GM18520 (cell line): ENCODE measurements around the gene MOBP.
"Not testable (repeated sequence)": the region's sequence is repeated elsewhere in the genome, so short reads cannot be mapped to it uniquely, and the experiment has no call there.

ENCODE experiments used
- ATAC-seq: cut with Tn5 transposase; IDR thresholded peaks from one replicate; pipeline ENCODE4 v1.9.1; 2021; ENCODE audit not compliant: unreplicated experiment

MOBP gene

DNA sequence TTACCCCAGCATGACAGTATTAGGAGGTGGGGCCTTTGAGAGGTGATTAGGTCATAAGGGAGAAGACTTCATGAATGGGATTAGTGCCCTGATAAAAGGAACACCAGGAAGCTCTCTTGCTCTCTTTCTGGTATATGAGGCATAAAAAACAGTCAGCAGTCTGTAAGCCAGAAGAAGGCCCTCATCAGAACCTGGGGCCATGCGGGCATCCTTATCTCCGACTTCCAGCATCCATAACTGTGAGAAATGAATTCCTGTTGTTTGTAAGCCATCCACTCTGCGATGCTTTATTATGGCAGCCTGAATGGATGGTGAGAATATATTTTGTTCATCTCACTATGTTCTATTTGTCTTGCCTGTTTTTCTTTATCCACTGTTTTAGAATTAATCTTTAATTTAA lies 17.7 kb upstream of the MOBP start:
- ATAC-seq = no peak

DNA sequence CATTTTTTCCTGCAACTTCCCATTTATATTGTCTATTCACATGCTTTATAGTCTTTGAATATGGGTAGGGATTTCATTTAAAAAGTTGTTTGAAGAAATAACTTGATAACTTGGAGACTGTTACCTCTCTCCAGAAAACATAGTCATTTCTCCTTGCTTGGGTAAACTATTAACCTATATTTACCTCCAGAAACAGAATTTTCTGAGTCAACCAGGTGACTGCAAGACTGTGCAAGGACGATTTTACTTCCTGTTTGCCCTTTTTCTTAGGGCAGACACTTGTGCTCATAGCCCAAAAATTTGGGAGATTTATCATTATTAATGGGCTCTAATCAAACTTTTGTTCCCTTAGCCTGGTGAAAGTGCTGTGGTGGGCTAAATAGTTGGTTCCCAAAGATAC lies 14.3 kb upstream of the MOBP start:
- ATAC-seq = no peak

DNA sequence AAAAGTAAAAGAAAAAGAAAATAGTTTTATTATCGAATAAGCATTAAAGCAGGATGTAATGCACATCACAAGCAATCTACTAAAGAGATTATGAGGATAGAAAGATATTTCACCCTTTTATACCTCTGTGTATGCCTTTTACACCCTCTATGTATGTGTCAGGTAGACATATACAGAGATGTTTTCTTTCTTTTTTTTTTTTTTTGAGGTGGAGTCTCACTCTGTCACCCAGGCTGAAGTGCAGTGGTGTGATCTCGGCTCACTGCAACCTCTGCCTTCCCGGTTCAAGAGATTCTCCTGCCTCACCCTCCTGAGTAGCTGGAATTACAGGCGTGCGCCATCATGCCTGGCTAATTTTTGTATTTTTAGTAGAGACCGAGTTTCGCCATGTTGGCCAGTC lies 13.6 kb upstream of the MOBP start:
- ATAC-seq = not testable (repeated sequence)

DNA sequence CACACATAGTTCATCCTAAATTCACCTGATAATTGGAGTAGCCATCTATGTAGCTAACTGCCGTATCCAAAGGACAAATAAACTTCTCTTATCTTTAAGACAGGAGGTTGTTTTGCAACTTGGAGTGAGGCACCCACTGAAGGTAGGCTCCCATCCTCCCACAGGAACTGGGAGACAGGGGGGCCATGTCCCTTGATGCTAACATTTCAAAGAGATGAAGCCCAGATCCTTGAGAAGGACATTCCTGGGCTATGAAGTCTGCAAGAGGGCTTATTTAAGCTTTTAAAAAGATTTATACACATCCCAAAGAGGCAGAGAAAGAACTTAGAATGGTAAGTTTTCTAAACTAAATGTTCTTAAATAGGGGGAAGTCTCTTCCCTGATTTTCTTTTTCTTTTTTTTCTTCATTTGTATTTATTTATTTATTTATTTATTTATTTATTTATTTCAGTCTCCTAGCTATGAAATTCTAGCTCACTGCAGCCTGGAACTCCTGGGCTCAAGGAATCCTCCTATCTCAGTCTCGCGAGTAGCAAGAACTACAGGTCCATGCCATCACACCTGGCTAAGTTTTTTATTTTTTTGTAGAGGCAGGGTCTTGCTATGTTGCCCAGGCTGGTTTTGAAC lies 12.8 kb upstream of the MOBP start:
- no peak for ATAC-seq

DNA sequence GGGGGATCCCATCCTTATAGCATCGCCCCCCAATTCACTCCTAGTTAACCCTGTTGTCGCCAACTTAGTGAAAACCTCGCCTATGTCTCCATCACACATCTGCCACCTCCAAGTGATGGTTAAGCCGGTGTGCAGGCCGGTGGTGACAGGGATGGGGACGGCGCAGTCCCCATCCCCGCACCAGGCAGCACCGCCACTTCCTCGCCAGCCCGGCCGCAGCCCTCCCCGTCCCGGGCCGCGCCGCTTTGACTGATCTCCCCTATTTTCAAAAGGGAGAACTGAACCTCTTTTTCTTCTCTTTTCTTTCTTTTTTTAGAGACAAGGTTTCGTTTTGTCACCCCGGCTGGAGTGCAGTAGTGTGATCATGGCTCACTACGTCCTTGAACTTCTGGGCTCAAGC lies 11.3 kb upstream of the MOBP start:
- ATAC-seq = no peak

DNA sequence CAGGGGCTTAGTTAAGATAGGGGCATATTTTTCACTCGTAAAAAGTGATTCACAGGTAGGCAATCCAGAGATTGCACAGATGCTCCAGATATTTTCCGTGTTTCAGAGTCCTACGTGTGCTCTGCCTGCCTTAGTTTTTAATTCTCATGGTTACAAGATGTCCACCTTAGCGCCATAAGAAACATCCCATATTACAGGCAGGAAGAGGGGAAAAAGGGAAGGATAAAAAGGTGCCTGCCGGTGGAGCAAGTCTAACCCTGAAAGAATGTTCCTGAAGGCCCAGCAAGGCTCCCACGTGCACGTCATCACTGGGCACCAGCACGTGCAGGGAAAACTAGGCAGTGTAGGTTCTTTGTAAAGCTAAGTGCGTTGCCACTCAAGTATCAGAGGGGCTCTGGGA lies 10.1 kb upstream of the MOBP start:
- ATAC-seq = no peak

DNA sequence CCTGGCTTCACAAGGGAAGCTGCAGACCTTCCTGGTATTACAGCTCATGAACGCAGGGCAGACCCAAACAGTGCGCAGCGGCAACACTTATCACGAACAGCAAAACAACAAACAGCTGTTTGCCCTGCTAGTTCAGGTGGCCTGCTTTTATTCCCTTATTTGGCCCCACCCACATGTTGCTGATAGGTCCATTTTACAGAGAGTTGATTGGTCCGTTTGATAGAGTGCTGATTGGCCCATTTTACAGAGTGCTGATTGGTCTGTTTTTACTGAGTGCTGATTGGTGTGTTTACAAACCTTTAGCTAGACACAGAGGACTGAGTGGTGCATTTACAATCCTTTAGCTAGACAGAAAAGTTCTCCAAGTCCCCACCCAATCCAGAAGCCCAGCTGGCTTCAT lies 8.9 kb upstream of the MOBP start:
- ATAC-seq = not testable (repeated sequence)

DNA sequence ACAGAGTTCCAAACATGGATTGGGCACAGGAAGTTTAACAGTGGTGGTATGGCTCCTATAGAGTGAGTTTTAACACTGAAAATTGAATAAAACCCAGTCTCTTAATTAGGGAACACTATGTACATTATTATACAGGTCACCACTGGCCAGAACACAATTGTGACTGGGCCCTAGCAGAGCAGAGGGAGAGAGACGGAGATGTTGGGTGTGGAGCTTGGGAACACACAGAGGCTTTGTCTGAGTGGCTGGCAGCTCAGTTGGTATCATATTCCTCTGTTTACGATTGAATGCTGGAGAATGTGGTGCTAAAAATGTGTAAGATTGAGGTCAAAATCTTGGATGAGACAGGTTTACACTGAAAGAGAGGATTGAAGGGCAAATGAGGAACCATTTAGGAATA lies 6.8 kb upstream of the MOBP start:
- no peak for ATAC-seq

DNA sequence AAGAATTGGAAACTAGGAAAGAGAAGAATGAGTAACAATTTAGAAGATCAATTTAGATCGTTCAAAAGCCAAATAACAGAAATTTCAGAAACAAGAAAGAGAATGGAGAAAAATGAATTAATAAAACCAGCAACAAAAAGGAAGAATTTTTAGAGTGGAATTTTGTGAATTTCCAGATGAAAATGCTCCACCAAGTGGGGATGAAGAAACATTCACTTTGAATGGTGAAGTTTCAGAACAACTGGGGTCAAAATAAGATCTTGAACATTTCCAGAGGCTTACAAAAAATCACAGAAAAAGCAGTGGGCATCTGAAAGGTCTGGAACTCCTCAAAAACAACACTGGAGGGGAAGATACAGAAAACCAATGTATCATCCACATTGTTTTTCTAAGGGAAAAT lies 4.2 kb upstream of the MOBP start:
- no peak for ATAC-seq

DNA sequence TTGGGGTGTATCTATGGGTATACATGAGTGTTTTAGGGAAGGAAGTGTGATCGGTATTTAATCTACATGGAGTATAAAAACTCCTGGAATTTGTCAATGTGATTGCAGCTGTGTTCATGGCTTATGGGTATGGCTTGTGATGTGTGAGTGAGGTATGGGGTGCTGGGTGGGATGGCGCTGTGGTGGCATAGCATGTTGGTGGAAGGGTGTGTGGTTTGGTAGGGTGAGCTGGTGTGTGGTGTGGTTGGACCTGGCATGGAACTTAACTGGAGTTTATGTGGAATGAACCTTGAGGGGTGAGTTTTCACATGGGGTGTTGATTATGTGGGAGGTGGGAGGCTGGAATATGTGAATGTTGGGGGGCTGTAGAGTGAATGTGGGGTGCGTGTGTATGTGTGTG lies 492 bp upstream of the MOBP start:
- ATAC-seq = no peak

DNA sequence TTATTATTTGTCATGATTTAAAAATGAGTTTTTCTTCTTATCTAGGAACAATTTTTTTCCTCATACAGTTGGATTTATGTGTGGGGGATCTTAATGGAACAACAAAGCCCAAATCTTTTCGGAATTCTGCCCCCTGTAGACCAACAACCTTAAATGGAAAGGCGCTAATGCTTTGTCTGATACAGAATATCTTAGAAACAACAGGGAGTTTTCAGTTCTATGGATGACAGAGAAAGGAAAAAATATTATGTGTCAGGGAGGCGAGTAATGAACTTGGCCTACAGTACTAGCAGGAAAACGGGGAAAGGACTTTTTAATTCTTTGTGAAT lies 592 bp downstream of the MOBP start:
- ATAC-seq = no peak

DNA sequence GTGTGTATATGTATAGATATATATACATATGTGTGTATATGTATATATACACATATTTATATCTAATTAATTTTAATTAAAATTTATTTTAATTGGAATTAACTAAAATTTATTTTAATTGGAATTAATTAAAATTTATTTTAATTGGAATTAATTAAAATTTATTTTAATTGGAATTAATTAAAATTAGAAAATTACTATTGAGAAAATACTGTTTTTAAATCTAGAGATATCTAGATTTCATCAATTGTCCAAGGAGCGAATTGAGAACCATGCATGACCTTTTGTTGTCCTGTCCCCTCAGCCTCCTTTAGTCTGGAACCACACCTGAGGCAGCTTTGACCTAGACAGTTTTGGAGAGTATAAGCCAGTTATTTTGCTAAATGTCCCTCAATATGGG lies 1.8 kb downstream of the MOBP start:
- ATAC-seq = no peak

DNA sequence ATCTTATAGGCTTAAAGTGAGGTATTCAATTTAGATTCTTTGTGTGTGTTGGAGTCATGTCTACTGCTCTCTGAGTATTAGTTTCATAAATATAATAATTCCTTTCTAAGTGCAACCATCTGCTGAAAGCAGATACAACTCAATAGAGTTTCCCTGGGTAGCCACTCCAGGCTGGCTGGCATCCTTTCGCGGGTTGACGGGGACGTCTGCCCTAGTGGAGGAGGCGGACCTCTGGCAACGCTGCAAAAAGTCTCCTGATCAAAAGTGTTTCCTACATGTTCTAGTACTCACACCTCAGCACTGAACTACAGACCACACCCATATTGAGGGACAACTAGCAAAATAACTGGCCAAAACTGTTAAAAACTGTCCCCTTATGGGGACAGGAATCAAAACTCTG lies 2.5 kb downstream of the MOBP start:
- no peak for ATAC-seq

DNA sequence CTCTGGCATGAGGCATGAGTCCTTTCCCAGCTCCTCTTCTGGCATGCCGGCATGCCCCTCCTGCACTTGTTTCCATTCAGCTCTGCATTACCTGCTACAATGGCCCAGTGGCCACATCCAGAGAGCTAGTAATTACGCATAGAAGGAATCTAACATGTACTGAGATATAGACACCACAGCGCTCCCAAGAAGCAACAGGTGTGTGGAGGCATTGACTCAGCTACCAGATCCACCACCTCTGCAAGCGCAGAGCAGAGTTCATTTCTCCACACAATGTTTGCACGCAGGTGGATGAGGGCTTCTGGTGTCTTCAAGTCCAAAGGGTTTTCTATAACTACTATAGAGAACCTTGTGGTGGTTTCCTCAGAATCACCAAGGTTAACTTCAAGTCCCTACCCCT lies 4.2 kb downstream of the MOBP start:
- no peak for ATAC-seq

DNA sequence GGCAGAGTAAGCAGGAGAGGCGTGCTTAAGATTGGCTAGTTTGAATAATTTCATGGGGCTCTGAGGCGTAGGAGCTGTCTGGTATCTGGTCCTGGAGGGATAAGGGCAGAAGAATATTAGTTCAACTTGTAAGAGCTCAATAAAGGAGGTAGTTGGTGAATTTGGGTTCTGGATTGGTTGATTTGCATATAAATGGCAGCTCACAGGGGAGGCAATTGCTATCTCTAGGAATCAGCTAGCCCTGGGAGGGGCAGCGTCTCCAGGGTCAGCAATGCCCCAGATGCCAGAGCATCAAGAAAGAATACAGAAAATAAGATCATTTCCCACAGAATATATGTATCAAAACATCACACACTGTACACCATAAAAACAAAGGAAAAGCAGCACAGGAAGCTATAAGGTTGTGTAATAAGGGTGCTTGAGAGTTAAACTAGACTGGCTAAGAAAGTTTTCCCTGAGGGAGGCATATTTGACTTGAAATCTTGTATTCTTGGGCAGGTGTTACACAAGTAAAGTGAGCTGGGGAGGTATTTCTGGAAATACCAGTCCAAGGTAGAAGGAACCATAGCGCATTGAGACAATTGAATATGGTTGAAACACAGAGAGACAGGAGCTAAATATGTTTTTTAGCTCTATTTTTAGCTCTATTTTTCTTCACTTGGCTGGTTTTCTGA lies 6.1 kb downstream of the MOBP start:
- ATAC-seq = no peak

DNA sequence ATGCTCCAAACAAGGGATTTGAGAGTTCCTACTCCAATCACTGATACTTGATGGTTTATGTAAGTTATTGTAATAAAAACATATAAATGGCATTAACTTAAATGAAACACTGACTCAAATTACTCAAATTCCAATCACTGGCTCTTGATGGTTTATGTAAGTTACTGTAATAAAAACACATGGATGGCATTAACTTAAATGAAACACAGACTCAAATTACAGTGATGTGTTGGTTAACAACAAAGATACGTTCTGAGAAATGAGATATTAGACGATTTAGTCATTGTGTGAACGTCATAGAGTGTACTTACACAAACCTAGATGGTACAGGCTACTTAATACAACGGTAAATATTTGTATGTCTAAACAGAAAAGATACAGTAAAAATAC lies 6.6 kb downstream of the MOBP start:
- no peak for ATAC-seq

DNA sequence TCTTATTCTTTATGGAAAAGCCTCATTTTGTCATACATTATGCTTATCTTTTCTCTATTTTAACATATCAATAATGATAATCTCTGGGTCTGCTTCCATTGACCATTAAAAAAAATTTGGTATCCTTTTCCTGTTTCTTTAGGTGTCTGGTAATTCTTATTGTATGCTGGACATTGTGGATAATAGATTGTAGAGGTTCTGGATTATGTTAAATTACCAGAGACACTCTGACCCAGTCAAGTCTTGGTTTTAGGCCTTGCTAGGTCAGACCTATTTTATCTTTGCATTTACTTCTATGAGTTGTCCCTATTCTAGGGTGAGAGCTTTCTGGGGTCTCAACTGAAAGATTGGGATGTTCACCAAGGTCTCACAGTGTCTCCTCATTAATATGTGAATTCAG lies 9.3 kb downstream of the MOBP start:
- no peak for ATAC-seq

DNA sequence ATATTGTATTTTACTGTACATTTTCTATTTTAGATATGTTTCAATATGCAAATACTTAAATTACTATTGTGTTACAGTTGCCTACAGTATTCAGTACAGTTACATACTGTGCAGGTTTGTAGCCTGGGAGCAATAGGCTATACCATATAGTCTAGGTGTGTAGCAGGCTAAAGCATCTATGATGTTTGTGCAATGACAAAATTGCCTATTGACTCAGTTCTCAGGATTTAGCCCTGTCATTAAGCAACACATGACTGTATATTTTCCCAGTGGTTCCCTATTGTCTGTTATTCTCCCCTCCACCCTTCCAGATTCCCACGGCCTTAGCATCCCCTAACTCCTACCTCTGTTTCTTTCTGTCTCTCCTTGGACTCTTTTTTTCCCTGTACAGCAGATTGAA lies 10.7 kb downstream of the MOBP start:
- ATAC-seq = no peak

DNA sequence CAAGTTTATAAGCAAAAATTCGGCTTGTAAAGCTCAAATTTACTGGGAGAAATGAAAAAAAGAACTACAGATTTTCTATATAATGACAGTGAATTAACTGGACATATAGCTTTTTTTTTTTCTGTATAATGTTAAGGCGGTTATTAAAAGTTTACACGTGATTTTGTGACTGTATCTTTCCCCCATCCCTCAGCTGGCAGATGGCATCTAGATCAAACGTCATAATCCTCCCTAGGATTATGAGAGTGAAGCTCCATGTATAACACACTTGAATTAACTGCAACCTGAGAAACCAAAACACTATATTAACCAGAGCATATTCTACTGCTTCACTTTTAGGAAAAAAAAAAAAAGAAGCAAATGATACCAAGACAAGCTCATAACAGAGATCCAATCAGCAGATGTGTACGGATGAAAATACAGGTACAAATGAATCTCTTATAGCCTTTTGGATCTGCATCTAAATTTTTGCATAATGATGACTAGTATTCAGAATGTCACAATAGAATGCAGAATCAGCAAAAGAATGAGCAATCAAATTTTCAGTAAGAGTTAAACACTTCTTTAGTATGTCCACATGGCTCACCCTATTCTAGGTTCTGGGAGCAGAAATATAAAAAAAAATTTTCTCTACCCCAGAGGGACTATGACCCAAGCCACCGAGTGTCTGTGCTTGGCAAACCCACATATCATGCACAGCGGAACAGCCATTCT lies 12.4 kb downstream of the MOBP start:
- ATAC-seq = no peak

DNA sequence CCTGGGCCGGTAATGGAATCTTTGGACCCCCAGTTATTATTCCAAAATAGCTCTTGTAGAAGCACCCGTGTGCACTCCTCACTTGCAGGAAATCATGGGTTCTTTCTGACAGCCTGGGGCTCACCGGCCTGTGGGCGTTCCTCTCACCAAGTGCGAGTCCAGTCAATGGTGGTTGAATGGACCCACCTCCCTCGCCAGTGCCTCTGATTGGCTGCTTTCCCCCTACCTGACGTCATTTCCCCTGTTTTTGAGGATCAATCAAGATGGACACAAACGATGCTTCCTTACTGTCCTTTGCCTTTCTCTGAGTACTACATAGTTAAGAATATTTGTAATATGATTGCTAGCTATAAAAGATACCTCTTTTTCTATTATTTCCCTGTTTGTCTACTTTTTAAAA lies 18.1 kb downstream of the MOBP start:
- ATAC-seq = no peak

DNA sequence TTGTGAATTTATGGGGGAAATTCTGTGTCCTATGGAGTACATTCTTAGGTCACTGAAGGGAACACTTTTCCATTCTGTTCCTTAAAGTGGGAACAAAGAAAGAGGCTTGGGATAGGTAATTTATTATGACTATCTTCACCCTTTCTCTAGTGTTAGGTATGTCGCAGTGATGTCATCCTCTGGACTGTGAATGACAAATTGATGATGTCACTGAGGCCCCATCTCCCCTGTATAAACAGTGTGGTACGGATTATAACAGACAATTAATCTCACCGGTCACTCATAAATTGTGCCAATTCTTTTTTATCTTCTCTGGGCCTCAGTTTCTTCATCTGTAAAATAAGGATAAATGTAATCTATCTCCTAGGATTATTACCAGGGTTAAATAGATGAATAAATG lies 23.5 kb downstream of the MOBP start:
- no peak for ATAC-seq

DNA sequence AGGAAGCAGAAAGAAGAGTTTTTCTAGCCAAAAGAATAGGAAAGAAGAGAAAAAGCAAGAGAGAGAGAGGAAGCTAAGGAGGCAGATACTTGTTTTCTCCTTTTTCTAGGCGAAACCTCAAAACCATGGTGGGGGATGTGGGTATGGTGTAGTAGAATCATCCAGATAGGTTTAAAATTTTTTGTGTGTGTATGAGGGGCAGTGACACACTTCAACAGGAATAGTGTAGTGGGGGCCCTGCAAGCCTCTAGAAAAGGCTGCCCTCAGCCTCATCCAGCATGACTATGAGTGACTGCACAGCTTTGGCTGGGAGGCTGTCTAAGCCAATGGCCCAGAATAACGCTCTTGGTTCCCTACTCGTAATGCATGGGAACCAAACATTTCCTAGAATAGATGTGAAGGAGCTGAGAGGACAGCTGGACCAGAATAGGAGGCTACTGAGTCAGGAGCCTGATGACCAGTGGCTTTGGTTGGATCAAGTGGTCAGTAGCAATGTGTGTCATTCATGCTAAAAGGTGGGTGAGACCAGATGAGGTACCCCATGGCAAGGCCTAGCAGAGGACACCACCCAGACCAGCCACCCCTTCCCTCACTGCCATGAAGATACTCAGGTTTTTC lies 24.4 kb downstream of the MOBP start:
- no peak for ATAC-seq
